ENCODE data around the gene SFXN2.

Gene SFXN2

GRCh38 chr10:102704915-102705314, 9.5 kb upstream of the SFXN2 start:
- Histone ChIP-seq H3K36me3 (ENCODE audit: control insufficient read depth, low read length) (peaks cover 13% of the 10 kb centered on the region), H3K4me2 (ENCODE audit: low read length) (peak overlapping the region; percentile 41; the same call in 1 of the 2 replicates), H3K9me3 (ENCODE audit: control insufficient read depth, insufficient read depth, low read length) (no peaks in the 10 kb centered on the region), H3F3A (ENCODE audit: control insufficient read depth, insufficient read depth) (0 out of 2 replicates have a peak, but pooled peaks cover 4% of the 10 kb centered on the region), H3K9me2 (replicated peaks; ENCODE audit: control insufficient read depth, low read length) (no peaks in the 10 kb centered on the region), H3K79me2 (ENCODE audit: control insufficient read depth, low read length) (peaks cover 46% of the 10 kb centered on the region), H3K27ac (ENCODE audit: low read depth, low read length) (no peak overlapping the region), H4K20me1 (ENCODE audit: control insufficient read depth, insufficient read depth, low read depth, low read length) (no peaks in the 10 kb centered on the region), H3K27me3 (ENCODE audit: control insufficient read depth, low read length) (no peaks in the 10 kb centered on the region), H3K4me3 (ENCODE audit: low read length) (no peak overlapping the region), H3K4me1 (ENCODE audit: control insufficient read depth, low read length) (peaks cover 21% of the 10 kb centered on the region)
- no peak for TF ChIP-seq EZH2phosphoT487 (IDR thresholded peaks at IDR 0.05; ENCODE audit: borderline replicate concordance, low read length)
- no peak for TF ChIP-seq CTCF (IDR thresholded peaks at IDR 0.05; ENCODE audit: low read depth, low read length, poor library complexity, severe bottlenecking)

GRCh38 chr10:102705531-102705930, 8.9 kb upstream of the SFXN2 start:
- Histone ChIP-seq H3K4me3 (ENCODE audit: low read length) (no peak overlapping the region), H3F3A (ENCODE audit: control insufficient read depth, insufficient read depth) (0 out of 2 replicates have a peak, but pooled peaks cover 8% of the 10 kb centered on the region), H3K27ac (ENCODE audit: low read depth, low read length) (no peak overlapping the region), H4K20me1 (ENCODE audit: control insufficient read depth, insufficient read depth, low read depth, low read length) (no peaks in the 10 kb centered on the region), H3K36me3 (ENCODE audit: control insufficient read depth, low read length) (peaks cover 13% of the 10 kb centered on the region), H3K27me3 (ENCODE audit: control insufficient read depth, low read length) (no peaks in the 10 kb centered on the region), H3K4me2 (ENCODE audit: low read length) (peak overlapping the region; percentile 41), H3K9me2 (replicated peaks; ENCODE audit: control insufficient read depth, low read length) (no peaks in the 10 kb centered on the region), H3K79me2 (ENCODE audit: control insufficient read depth, low read length) (peaks cover 52% of the 10 kb centered on the region), H3K9me3 (ENCODE audit: control insufficient read depth, insufficient read depth, low read length) (no peaks in the 10 kb centered on the region), H3K4me1 (ENCODE audit: control insufficient read depth, low read length) (peaks cover 27% of the 10 kb centered on the region)
- TF ChIP-seq EZH2phosphoT487 (IDR thresholded peaks at IDR 0.05; ENCODE audit: borderline replicate concordance, low read length) (no peak), CTCF (IDR thresholded peaks at IDR 0.05; ENCODE audit: low read depth, low read length, poor library complexity, severe bottlenecking) (no peak)

GRCh38 chr10:102710609-102711008, 3.8 kb upstream of the SFXN2 start:
- H3K79me2 ChIP-seq (ENCODE audit: control insufficient read depth, low read length), result peaks cover 85% of the 10 kb centered on the region

More at GRCh38 chr10:102710609-102711008, 3.8 kb upstream of the SFXN2 start:
- peaks cover 48% of the 10 kb centered on the region for H3K4me1 ChIP-seq (ENCODE audit: control insufficient read depth, low read length)
- no peaks in the 10 kb centered on the region for H3K9me3 ChIP-seq (ENCODE audit: control insufficient read depth, insufficient read depth, low read length)
- TF ChIP-seq CTCF (IDR thresholded peaks at IDR 0.05; ENCODE audit: low read depth, low read length, poor library complexity, severe bottlenecking) (no peak), EZH2phosphoT487 (IDR thresholded peaks at IDR 0.05; ENCODE audit: borderline replicate concordance, low read length) (no peak)
- H3F3A ChIP-seq (ENCODE audit: control insufficient read depth, insufficient read depth), result peaks cover 13% of the 10 kb centered on the region
- H3K4me2 ChIP-seq (ENCODE audit: low read length), result peak overlapping the region; percentile 84
- H3K27ac ChIP-seq (ENCODE audit: low read depth, low read length), result peak overlapping the region; percentile 88
- no peaks in the 10 kb centered on the region for H4K20me1 ChIP-seq (ENCODE audit: control insufficient read depth, insufficient read depth, low read depth, low read length)
- peak overlapping the region; percentile 52 for H3K4me3 ChIP-seq (ENCODE audit: low read length)
- H3K27me3 ChIP-seq (ENCODE audit: control insufficient read depth, low read length), result no peaks in the 10 kb centered on the region
- peaks cover 6% of the 10 kb centered on the region; the same call in 1 of the 2 replicates for H3K36me3 ChIP-seq (ENCODE audit: control insufficient read depth, low read length)
- H3K9me2 ChIP-seq (replicated peaks; ENCODE audit: control insufficient read depth, low read length), result no peaks in the 10 kb centered on the region
